ENCODE results near the gene BZW2. TPM values are rescaled to one million over a fixed set of nuclear protein-coding genes. Genes with fewer than 3 reads are reported as not detected.
A peak's percentile ranks its signal among the peaks of the same experiment; 100 is the strongest.

The BZW2 gene
- total RNA-seq, 1 donor from 2014 or later: 72.7 TPM

- peaks cover 2% of the 10 kb centered on the region for H3K36me3 Mint-ChIP-seq (ENCODE audit: insufficient read depth)
- H3K4me1 Mint-ChIP-seq (ENCODE audit: low read depth): peaks cover 34% of the 10 kb centered on the region
- peak overlapping the region; percentile 100 for H3K27ac Mint-ChIP-seq
- peak overlapping the region; percentile 98 for H3K4me3 Mint-ChIP-seq (ENCODE audit: low read depth)
- H3K9me3 Mint-ChIP-seq (ENCODE audit: low read depth): no peaks in the 10 kb centered on the region
- TF ChIP-seq CTCF (IDR thresholded peaks at IDR 0.05; ENCODE audit: unreplicated experiment): no peak
- DNase-seq (ENCODE audit: low spot score, unreplicated experiment): peak; percentile 50
- no peaks in the 10 kb centered on the region for H3K27me3 Mint-ChIP-seq
These were observed 1.1 kb upstream of the BZW2 start for GRCh38 chr7:16644636-16645592.

- H3K4me1 Mint-ChIP-seq (ENCODE audit: low read depth): peaks cover 38% of the 10 kb centered on the region
- H3K4me3 Mint-ChIP-seq (ENCODE audit: low read depth): peak overlapping the region; percentile 98
- H3K36me3 Mint-ChIP-seq (ENCODE audit: insufficient read depth): no peaks in the 10 kb centered on the region
- H3K9me3 Mint-ChIP-seq (ENCODE audit: low read depth): no peaks in the 10 kb centered on the region
- DNase-seq (ENCODE audit: low spot score, unreplicated experiment): no peak
- H3K27me3 Mint-ChIP-seq: no peaks in the 10 kb centered on the region
- peak overlapping the region; percentile 100 for H3K27ac Mint-ChIP-seq
- no peak for TF ChIP-seq CTCF (IDR thresholded peaks at IDR 0.05; ENCODE audit: unreplicated experiment)
These were observed 591 bp downstream of the BZW2 start for GRCh38 chr7:16646472-16647072.

DNA sequence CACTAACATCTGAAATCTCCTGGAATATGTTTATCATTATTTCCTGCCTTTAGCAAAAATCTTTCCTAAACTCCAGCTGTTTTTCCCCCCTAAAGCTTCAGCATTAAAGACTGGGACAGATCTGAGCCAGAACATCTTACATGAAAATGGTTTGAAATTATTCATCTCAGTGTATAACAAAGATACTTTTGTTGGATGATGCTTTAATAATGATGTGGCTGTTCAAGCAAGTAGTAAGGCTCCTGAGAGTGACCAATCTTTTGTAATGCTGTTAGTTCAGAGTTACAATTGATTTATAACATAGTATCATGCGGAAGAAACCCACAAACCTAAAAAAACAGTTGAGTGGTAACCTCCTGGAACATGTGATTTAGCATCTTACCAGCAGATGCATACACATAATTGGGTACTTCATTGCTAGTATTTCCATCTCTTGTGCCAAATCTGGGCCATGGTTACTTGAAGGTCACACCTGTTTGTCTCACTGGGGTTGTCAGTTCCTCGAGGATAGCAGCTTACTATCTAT is 1.5 kb downstream of the BZW2 start:
- Mint-ChIP-seq H3K9me3 (ENCODE audit: low read depth) (no peaks in the 10 kb centered on the region), H3K4me1 (ENCODE audit: low read depth) (peaks cover 38% of the 10 kb centered on the region), H3K27me3 (no peaks in the 10 kb centered on the region), H3K4me3 (ENCODE audit: low read depth) (peak overlapping the region; percentile 98), H3K36me3 (ENCODE audit: insufficient read depth) (no peaks in the 10 kb centered on the region), H3K27ac (no peak overlapping the region)
- no peak for TF ChIP-seq CTCF (IDR thresholded peaks at IDR 0.05; ENCODE audit: unreplicated experiment)
- DNase-seq (ENCODE audit: low spot score, unreplicated experiment): no peak

DNA sequence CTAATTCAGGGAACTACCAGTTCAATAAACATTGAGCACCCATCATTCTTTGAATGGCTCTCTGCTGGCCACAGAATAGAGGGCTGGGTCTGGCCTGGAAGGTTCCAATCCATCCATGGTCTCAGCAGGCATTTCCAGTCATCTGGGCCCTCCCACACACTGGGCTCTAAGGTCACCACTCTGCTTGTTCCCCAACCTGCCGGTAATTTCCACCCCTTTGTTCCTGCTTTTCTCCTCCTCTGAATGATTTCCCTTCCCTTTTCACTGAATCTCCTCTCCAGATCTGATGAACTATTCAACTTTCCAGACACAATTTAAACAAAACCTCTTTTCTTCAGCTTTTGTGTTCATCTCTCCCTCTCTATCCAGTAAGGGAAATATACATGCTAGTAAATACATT is 2.6 kb downstream of the BZW2 start:
- Mint-ChIP-seq H3K4me1 (ENCODE audit: low read depth) (peaks cover 38% of the 10 kb centered on the region), H3K4me3 (ENCODE audit: low read depth) (peak overlapping the region; percentile 30), H3K27ac (no peak overlapping the region), H3K27me3 (no peaks in the 10 kb centered on the region), H3K36me3 (ENCODE audit: insufficient read depth) (no peaks in the 10 kb centered on the region), H3K9me3 (ENCODE audit: low read depth) (no peaks in the 10 kb centered on the region)
- no peak for DNase-seq (ENCODE audit: low spot score, unreplicated experiment)
- no peak for TF ChIP-seq CTCF (IDR thresholded peaks at IDR 0.05; ENCODE audit: unreplicated experiment)

DNA sequence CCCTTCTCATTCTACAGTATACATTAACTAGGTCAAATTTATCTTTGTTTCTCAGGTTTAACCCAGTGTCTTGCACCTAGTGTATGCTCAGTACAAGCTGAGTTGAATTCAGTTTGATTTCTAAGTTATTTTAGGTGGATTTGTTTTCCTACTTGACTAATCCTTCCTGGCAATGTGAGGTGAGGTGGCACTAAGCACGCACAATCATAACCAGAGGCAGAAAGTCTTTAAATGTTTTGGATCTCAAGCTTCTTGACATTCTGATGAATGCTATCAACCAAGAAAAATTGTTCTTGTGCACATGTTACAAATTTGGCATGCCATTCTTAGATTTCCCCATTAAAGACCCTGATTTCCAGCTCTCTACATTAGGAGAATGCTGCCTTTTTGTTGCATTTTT is 3.2 kb downstream of the BZW2 start:
- DNase-seq (ENCODE audit: low spot score, unreplicated experiment): no peak

More for the DNA sequence above, 3.2 kb downstream of the BZW2 start:
- no peaks in the 10 kb centered on the region for H3K9me3 Mint-ChIP-seq (ENCODE audit: low read depth)
- no peak overlapping the region for H3K27ac Mint-ChIP-seq
- TF ChIP-seq CTCF (IDR thresholded peaks at IDR 0.05; ENCODE audit: unreplicated experiment): no peak
- no peaks in the 10 kb centered on the region for H3K36me3 Mint-ChIP-seq (ENCODE audit: insufficient read depth)
- H3K4me3 Mint-ChIP-seq (ENCODE audit: low read depth): no peak overlapping the region
- no peaks in the 10 kb centered on the region for H3K27me3 Mint-ChIP-seq
- H3K4me1 Mint-ChIP-seq (ENCODE audit: low read depth): peaks cover 32% of the 10 kb centered on the region
